Esophagus squamous epithelium (tissue), 5 donors: ENCODE measurements around the gene SLC29A4. TPM values are rescaled to one million over a fixed set of nuclear protein-coding genes. Genes with fewer than 3 reads are reported as not detected.

ENCODE experiments used
- DNase-seq: peaks from one replicate; lab custom pipeline; 2025; lab: John Stamatoyannopoulos, UW
- H3K27ac ChIP-seq, 4 donors: fragments of 200-600 bp; sonication (generic); one replicate each; pipeline ENCODE4 v1.5.1; 2016 to 2019; ENCODE audit warnings: mild to moderate bottlenecking in 1 of 4
- H3K27me3 ChIP-seq, 4 donors: fragments of 200-600 bp; sonication (generic); 1 replicate in 3 of 4; 2 replicates in 1 of 4; pipeline versions ENCODE4 v1.5.1 to v1.6.0; 2017 to 2021; ENCODE audit warnings: antibody characterized with exemption in 1 of 4
- H3K36me3 ChIP-seq, 3 donors: fragments of 200-600 bp; sonication (generic); one replicate each; pipeline ENCODE4 v1.5.1; 2016 to 2019
- H3K4me1 ChIP-seq, 3 donors: fragments of 200-600 bp; sonication (generic); one replicate each; pipeline ENCODE4 v1.5.1; 2017 to 2019
- H3K4me3 ChIP-seq, 4 donors: fragments of 200-600 bp; sonication (generic); 1 replicate in 3 of 4; 2 replicates in 1 of 4; pipeline ENCODE4 v1.5.1; 2016 to 2019; ENCODE audit warnings: mild to moderate bottlenecking in 2 of 4, moderate library complexity in 1 of 4
- H3K9me3 ChIP-seq, 3 donors: fragments of 200-600 bp; sonication (generic); one replicate each; pipeline ENCODE4 v1.5.1; 2016 to 2019
- CTCF ChIP-seq, 6 experiments: fragments of 450-650 bp in 4 of 6; fragments of 200-600 bp in 2 of 6; sonication (generic) in 2 of 6; IDR thresholded peaks; one replicate each; pipeline ENCODE4 v1.5.1; 2016 to 2019; ENCODE audit warnings: antibody characterized with exemption in 6 of 6, mild to moderate bottlenecking in 4 of 6, moderate library complexity in 4 of 6
- POLR2A ChIP-seq, 4 donors: fragments of 450-650 bp; IDR thresholded peaks; one replicate each; pipeline ENCODE4 v1.6.1; 2017; ENCODE audit warnings: antibody characterized with exemption in 4 of 4, mild to moderate bottlenecking in 4 of 4, moderate library complexity in 3 of 4
- WGBS, 2 donors: methylation state at CpG; one replicate each; pipeline ENCODE4 v1.1.5; 2018; 5-methylcytosine and 5-hydroxymethylcytosine counted together
- intact Hi-C: fragments of 100-400 bp; cut with DNase I; formaldehyde crosslinking; loops from one replicate; pipeline ENCODE4 v1.15.0; 2022
- total RNA-seq, 4 donors: library from RNA; depleted of rRNA; stranded (reverse); fragments of >200 nt; gene quantifications; one replicate each; pipeline ENCODE4 v1.1.0, GENCODE V29; 2016
- donor health status: DM: yes; HTN: yes; CAD: no.

SLC29A4 gene
- total RNA-seq, 4 donors from 2014 or later = 0.44 to 0.57 (median 0.53) TPM; not detected in 1

DNA sequence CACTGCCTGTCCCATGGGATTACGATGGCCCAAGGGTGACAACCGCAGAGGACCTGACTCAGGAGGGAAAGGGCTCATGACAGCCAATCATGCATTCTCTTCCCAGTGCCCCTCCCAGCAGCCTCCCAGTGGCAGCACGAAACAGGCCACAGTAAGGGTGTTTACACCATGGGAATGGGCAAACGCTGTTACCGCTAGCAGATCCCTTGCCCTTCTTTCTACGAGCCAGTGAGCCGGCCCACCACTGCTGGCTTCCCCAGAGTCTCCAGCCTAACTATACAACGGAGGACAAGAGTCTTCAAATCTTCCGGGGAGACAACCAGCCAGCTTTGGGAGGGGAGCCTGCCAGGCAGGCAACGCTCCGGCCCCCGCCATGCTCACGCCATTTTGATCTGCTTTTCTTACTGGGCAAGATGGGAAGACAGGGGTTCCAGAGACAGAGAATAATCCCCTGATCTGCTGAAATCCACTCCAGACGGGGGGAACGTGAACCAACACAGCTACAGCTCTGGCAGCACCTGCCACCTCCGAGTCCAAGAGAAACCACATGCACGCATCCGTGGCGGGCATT lies 69.8 kb downstream of the SLC29A4 start:
- Histone ChIP-seq H3K9me3 (no peaks in the 10 kb centered on the region), H3K4me3 (no peak overlapping the region), H3K36me3 (peaks cover 16 to 94% (median 22%) of the 10 kb centered on the region in 3 donors), H3K27ac (no peak overlapping the region), H3K27me3 (no peaks in the 10 kb centered on the region), H3K4me1 (peaks cover 9 to 50% (median 13%) of the 10 kb centered on the region in 3 donors)
- intact Hi-C loops = no loop called here
- TF ChIP-seq POLR2A (IDR thresholded peaks at IDR 0.05) (no peak), CTCF (IDR thresholded peaks at IDR 0.05) (no peak)
- WGBS, 2 donors = 88 to 100% methylated on average over 5 to 11 of the region's 19 CpGs
- DNase-seq = no peak

- Histone ChIP-seq H3K36me3 (peaks cover 27 to 94% (median 31%) of the 10 kb centered on the region in 3 donors), H3K27ac (peak overlapping the region in 3 of 4 donors; percentile 7 to 64 (median 50)), H3K27me3 (no peaks in the 10 kb centered on the region), H3K9me3 (no peaks in the 10 kb centered on the region), H3K4me3 (peak overlapping the region in 1 of 4 donors; percentile 34), H3K4me1 (peaks cover 9 to 54% (median 13%) of the 10 kb centered on the region in 3 donors)
- TF ChIP-seq CTCF (IDR thresholded peaks at IDR 0.05) = no peak
- no peak for DNase-seq
- intact Hi-C loops = no loop called here
- 43 to 44% methylated on average over 13 to 15 of the region's 17 CpGs for WGBS, 2 donors
These were observed 71.9 kb downstream of the SLC29A4 start for GRCh38 chr7:5354460-5355232.

Other genes with a start within 250 kb of the SLC29A4 start
- 10 to 100 TPM in 2 of 4 donors, 1 to 10 TPM in 2; 7.7 to 13.0 (median 10.0) TPM for gene RBAK, start 237.1 kb upstream of the SLC29A4 start, total RNA-seq
- 10 to 100 TPM; 31.5 to 51.7 (median 43.2) TPM for gene WIPI2, start 92.7 kb upstream of the SLC29A4 start, total RNA-seq
- 10 to 100 TPM; 17.9 to 75.5 (median 48.4) TPM for gene TNRC18, start 140.9 kb downstream of the SLC29A4 start, total RNA-seq
- 1 to 10 TPM; 6.2 to 9.6 (median 8.3) TPM for gene FBXL18, start 230.9 kb downstream of the SLC29A4 start, total RNA-seq
- gene ACTB, start 247.7 kb downstream of the SLC29A4 start, total RNA-seq = 1,000 to 10,000 TPM; 1,929 to 4,068 (median 3,351) TPM